ENCODE measurements around the gene NR2F1.

- TF ChIP-seq POLR2AphosphoS5 (IDR thresholded peaks at IDR 0.05; ENCODE audit: borderline replicate concordance, low read depth, low read length) (no peak), EZH2 (IDR thresholded peaks at IDR 0.05) (no peak), FOXP2 (optimal IDR thresholded peaks at IDR 0.05; ENCODE audit: control extremely low read depth, extremely low read length, insufficient read depth) (no peak)
Measured at GRCh38 chr5:93589152-93589828, 6.3 kb downstream of the NR2F1 start.
